Measurements from ENCODE around the gene LGALS7. TPM values are rescaled to one million over a fixed set of nuclear protein-coding genes. Genes with fewer than 3 reads are reported as not detected.

LGALS7 gene
- total and polyA plus RNA-seq, 2 of the 13 experiments (the other 11 are each of a cell fraction or from before 2014, with no cell fraction given): 0.73 TPM; not detected in 1

DNA sequence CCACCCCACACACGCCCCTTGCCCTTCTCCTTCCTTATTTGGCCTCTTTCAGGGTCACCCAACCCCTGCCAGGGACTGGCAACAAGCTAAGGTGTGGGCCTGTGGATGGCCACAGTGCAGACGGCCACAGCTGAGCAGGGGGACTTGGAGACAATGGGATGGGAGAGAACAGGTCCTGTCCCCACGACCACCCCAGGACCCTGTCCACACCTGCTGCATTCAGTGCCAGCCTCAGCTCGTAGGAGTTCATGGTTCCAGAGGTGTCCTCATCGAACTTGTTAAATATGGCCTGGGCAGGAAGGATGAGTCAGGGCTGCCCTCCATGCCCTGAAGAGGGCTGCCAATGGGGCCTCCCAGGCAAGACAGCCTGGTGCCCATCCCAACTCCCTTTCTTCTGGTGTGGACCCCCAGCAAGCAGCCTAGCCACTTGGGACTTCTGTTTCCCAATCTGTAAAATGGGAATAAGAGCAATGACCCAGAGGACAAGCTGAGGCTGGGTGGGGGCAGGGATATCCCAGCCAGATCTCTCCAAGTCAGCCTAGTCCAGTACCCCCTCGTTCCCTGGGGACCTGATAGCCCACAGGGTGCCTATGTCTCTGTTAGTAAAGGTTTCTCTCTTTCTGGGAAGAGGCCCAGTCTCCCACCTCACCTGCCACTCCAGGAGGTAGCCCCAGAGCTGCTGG, 39.7 kb downstream of the LGALS7 start (continued):
- TF ChIP-seq, protein P1, sequence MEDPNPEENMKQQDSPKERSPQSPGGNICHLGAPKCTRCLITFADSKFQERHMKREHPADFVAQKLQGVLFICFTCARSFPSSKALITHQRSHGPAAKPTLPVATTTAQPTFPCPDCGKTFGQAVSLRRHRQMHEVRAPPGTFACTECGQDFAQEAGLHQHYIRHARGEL (CRISPR knock-in tag; IDR thresholded peaks at IDR 0.05): no peak
- TF ChIP-seq ETV6 (CRISPR knock-in tag; conservative IDR thresholded peaks at IDR 0.05): no peak
- no peak for TF ChIP-seq ZNF367 (CRISPR knock-in tag; IDR thresholded peaks at IDR 0.05; ENCODE audit: borderline replicate concordance)
- no peak for TF ChIP-seq PITX1 (CRISPR knock-in tag; IDR thresholded peaks at IDR 0.05)
- no peak for TF ChIP-seq SALL1 (CRISPR knock-in tag; IDR thresholded peaks at IDR 0.05)
- TF ChIP-seq NONO (IDR thresholded peaks at IDR 0.05): no peak
- 0 out of 2 replicates have a peak, but pooled peaks have one; percentile 47 for TF ChIP-seq NONO (CRISPR knock-in tag; conservative IDR thresholded peaks at IDR 0.05)
- no peak for TF ChIP-seq CAMTA2 (CRISPR knock-in tag; IDR thresholded peaks at IDR 0.05; ENCODE audit: borderline replicate concordance)
- no peak for TF ChIP-seq ZFP36L1 (CRISPR knock-in tag; IDR thresholded peaks at IDR 0.05)
- TF ChIP-seq, protein P2, sequence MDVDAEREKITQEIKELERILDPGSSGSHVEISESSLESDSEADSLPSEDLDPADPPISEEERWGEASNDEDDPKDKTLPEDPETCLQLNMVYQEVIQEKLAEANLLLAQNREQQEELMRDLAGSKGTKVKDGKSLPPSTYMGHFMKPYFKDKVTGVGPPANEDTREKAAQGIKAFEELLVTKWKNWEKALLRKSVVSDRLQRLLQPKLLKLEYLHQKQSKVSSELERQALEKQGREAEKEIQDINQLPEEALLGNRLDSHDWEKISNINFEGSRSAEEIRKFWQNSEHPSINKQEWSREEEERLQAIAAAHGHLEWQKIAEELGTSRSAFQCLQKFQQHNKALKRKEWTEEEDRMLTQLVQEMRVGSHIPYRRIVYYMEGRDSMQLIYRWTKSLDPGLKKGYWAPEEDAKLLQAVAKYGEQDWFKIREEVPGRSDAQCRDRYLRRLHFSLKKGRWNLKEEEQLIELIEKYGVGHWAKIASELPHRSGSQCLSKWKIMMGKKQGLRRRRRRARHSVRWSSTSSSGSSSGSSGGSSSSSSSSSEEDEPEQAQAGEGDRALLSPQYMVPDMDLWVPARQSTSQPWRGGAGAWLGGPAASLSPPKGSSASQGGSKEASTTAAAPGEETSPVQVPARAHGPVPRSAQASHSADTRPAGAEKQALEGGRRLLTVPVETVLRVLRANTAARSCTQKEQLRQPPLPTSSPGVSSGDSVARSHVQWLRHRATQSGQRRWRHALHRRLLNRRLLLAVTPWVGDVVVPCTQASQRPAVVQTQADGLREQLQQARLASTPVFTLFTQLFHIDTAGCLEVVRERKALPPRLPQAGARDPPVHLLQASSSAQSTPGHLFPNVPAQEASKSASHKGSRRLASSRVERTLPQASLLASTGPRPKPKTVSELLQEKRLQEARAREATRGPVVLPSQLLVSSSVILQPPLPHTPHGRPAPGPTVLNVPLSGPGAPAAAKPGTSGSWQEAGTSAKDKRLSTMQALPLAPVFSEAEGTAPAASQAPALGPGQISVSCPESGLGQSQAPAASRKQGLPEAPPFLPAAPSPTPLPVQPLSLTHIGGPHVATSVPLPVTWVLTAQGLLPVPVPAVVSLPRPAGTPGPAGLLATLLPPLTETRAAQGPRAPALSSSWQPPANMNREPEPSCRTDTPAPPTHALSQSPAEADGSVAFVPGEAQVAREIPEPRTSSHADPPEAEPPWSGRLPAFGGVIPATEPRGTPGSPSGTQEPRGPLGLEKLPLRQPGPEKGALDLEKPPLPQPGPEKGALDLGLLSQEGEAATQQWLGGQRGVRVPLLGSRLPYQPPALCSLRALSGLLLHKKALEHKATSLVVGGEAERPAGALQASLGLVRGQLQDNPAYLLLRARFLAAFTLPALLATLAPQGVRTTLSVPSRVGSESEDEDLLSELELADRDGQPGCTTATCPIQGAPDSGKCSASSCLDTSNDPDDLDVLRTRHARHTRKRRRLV (CRISPR knock-in tag; IDR thresholded peaks at IDR 0.05): no peak
- no peak for TF ChIP-seq MLLT10 (CRISPR knock-in tag; IDR thresholded peaks at IDR 0.05)
- 0 out of 2 replicates have a peak, but pooled peaks have one; percentile 15 for TF ChIP-seq NRL (CRISPR knock-in tag; IDR thresholded peaks at IDR 0.05; ENCODE audit: borderline replicate concordance)
- TF ChIP-seq RBM22 (optimal IDR thresholded peaks at IDR 0.05; ENCODE audit: low read length): peak; percentile 82
- no peak for TF ChIP-seq ZFP36L2 (CRISPR knock-in tag; IDR thresholded peaks at IDR 0.05)
- no peak for TF ChIP-seq CBX5 (CRISPR knock-in tag; IDR thresholded peaks at IDR 0.05; ENCODE audit: borderline replicate concordance)
- TF ChIP-seq ZNF225 (CRISPR knock-in tag; IDR thresholded peaks at IDR 0.05): no peak
- TF ChIP-seq BCL6 (CRISPR knock-in tag; IDR thresholded peaks at IDR 0.05): no peak
- TF ChIP-seq, protein P3, sequence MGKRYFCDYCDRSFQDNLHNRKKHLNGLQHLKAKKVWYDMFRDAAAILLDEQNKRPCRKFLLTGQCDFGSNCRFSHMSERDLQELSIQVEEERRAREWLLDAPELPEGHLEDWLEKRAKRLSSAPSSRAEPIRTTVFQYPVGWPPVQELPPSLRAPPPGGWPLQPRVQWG (CRISPR knock-in tag; IDR thresholded peaks at IDR 0.05; ENCODE audit: borderline replicate concordance, low read depth): no peak
- peak; percentile 43; the same call in 1 of the 2 replicates for TF ChIP-seq POLR2G (IDR thresholded peaks at IDR 0.05; ENCODE audit: low read depth, low read length)
- TF ChIP-seq ZBTB49 (CRISPR knock-in tag; IDR thresholded peaks at IDR 0.05; ENCODE audit: borderline replicate concordance): no peak
- TF ChIP-seq TOE1 (CRISPR knock-in tag; IDR thresholded peaks at IDR 0.05): no peak

Measured in HepG2 (cell line).